D721Med (cell line): ENCODE results near the gene CAGE1.

Experiments used
- DNase-seq: peaks from one replicate; pipeline ENCODE4 v3.0.0; 2011; ENCODE audit warnings: low spot score; ENCODE audit not compliant: insufficient read length
- FAIRE-seq: peaks from 2 replicates; lab custom pipeline; 2011; peaks lifted over from hg19 to GRCh38; lab: Jason Lieb, UNC
- TF ChIP-seq, protein P1 (sequence below): IDR thresholded peaks from 2 replicates; pipeline ENCODE4 v1.5.1; 2012; ENCODE audit warnings: mild to moderate bottlenecking, control low read depth; ENCODE audit not compliant: insufficient read depth; ENCODE audit errors: missing control alignments

Gene CAGE1

DNA sequence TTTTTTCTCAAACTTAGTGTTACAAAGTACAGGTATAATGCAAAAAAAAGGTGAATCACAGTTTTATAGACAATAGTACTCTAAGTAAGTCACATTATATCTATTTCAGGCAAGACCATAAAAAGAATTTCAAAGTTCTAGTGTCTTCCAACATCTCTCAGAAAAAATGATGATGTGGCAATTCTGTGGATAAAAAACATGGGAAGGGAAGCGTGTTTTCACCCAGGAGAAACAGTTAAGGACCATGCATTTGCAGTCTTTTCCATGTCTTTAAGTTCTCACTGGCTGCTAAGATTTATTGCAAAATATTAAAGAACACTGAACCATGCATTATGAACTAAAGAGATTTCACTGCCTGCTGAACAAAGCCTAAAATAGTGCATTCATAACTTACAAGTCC, 78.4 kb downstream of the CAGE1 start:
- no peak for DNase-seq
- no peak for FAIRE-seq
- TF ChIP-seq, protein P1, sequence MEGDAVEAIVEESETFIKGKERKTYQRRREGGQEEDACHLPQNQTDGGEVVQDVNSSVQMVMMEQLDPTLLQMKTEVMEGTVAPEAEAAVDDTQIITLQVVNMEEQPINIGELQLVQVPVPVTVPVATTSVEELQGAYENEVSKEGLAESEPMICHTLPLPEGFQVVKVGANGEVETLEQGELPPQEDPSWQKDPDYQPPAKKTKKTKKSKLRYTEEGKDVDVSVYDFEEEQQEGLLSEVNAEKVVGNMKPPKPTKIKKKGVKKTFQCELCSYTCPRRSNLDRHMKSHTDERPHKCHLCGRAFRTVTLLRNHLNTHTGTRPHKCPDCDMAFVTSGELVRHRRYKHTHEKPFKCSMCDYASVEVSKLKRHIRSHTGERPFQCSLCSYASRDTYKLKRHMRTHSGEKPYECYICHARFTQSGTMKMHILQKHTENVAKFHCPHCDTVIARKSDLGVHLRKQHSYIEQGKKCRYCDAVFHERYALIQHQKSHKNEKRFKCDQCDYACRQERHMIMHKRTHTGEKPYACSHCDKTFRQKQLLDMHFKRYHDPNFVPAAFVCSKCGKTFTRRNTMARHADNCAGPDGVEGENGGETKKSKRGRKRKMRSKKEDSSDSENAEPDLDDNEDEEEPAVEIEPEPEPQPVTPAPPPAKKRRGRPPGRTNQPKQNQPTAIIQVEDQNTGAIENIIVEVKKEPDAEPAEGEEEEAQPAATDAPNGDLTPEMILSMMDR = no peak

DNA sequence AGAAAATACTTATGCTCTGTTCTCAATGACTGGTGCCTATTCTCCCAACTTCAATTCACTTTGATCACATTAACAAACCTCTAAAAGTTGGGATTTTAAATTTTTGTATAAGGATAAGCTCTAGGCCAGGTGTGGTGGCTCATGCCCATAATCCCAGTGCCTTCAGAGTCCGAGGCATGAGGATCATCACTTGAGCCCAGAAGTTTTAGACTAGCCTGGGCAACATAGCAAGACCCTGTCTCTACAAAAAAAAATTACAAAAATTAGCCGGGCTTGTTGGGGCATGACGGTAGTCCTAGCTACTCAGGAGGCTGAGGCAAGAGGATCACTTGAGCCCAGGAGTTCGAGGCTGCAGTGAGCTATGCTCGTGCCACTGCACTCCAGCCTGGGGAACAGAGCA, 80.5 kb downstream of the CAGE1 start:
- TF ChIP-seq, protein P1 = no peak
- DNase-seq (no peak), FAIRE-seq (no peak)

- TF ChIP-seq, protein P1 = no peak
- no peak for FAIRE-seq
- no peak for DNase-seq
Measured at GRCh38 chr6:7307533-7307932, 82.0 kb downstream of the CAGE1 start.

DNA sequence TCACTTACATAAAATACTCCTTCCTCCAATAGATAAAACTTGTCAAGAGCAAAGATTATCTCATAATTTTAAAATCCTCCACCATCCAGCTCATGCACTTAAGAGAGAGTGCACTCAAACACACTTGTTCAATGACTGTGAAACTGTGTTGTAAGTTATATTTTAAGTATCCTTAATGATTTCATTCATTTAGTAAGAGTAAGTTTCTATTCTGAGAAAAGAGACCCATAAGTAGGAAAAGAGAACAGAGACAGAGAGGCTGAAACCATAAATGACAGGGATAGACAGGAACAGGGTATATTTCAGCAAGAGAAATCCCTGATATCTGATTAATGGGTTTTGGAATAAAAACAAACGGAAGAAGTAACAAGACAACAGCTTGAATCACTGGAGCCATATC, 84.7 kb downstream of the CAGE1 start:
- no peak for FAIRE-seq
- TF ChIP-seq, protein P1 = no peak
- DNase-seq = no peak

DNA sequence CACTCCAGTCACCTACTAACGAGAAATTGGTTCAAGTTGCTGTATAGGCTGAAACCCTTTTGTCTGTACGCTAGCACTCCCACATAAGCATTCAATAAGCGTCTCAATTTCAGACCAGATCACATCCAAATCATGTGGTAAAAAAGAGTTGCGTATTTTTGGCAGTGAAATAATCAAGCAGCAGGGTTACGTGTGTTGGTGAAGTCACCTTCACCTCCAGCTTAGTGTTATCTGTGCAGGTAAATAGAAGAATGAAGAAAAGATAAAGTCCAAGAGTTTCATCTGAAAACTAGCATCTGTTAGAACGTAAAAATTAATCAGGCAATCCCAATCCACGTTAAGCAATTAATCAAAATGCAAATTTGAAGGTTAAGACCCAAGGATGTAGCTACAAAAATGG, 87.8 kb downstream of the CAGE1 start:
- FAIRE-seq (no peak), DNase-seq (no peak)
- TF ChIP-seq, protein P1 = no peak

GRCh38 chr6:7300926-7301325, 88.6 kb downstream of the CAGE1 start:
- TF ChIP-seq, protein P1 = no peak
- DNase-seq (no peak), FAIRE-seq (no peak)

DNA sequence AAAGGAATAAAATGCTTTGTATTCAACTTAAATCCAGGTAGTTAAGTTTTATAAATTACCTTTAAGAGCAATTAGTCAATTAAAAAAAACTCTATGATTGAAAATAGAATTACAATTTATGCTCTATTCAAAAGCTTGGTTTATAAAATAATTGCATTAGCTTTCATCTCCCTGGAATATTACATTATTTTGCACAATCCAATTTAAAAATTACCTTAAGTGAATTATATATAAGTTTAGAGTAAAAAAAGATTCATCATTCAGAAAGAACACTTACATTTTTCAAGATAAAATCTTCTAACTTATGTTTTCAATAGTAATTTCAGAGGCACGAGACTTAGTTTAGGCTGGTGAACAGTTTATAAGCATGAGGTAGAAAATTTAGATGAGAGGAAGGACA, 91.4 kb downstream of the CAGE1 start:
- TF ChIP-seq, protein P1 = no peak
- no peak for FAIRE-seq
- no peak for DNase-seq
